SK-N-SH treated with all-trans-retinoic acid at 6 μM for 48 hours (cell line): Measurements from ENCODE around the gene PLXNA4.

Experiments
- ATAC-seq: fragments of 200-7000 bp; cut with Tn5 transposase; 3 replicates; pipeline ENCODE4 v1.9.1; 2020; ENCODE audit warnings: mild to moderate bottlenecking, moderate library complexity
- ARNTL ChIP-seq: fragments of 450-650 bp; formaldehyde crosslinking; IDR thresholded peaks from 2 replicates; pipeline ENCODE4 v1.5.0; 2020; ENCODE audit warnings: low read depth, mild to moderate bottlenecking, moderate library complexity, borderline replicate concordance
- BACH2 ChIP-seq: fragments of 250-450 bp; sonication (Bioruptor Pico); IDR thresholded peaks from 2 replicates; pipeline ENCODE4 v1.9.0; 2021; ENCODE audit warnings: mild to moderate bottlenecking, borderline replicate concordance
- CSDC2 ChIP-seq: fragments of 250-450 bp; sonication (Bioruptor Pico); IDR thresholded peaks from 2 replicates; pipeline ENCODE4 v1.5.0; 2020; ENCODE audit warnings: mild to moderate bottlenecking, moderate library complexity
- ESRRG ChIP-seq: fragments of 250-450 bp; sonication (Bioruptor Pico); IDR thresholded peaks from 2 replicates; pipeline ENCODE4 v1.6.1; 2021; ENCODE audit warnings: mild to moderate bottlenecking
- GLIS3 ChIP-seq: fragments of 250-450 bp; sonication (Bioruptor Pico); IDR thresholded peaks from 2 replicates; pipeline ENCODE4 v1.5.0; 2020; ENCODE audit warnings: mild to moderate bottlenecking, moderate library complexity
- ISL1 ChIP-seq: fragments of 250-450 bp; sonication (Bioruptor Pico); IDR thresholded peaks from 2 replicates; pipeline ENCODE4 v2.1.2; 2022; ENCODE audit warnings: mild to moderate bottlenecking, moderate library complexity
- OSR1 ChIP-seq: fragments of 250-450 bp; sonication (Bioruptor Pico); IDR thresholded peaks from 2 replicates; pipeline ENCODE4 v1.8.0; 2022; ENCODE audit warnings: moderate library complexity, mild to moderate bottlenecking, inconsistent platforms
- PPARA ChIP-seq: fragments of 250-450 bp; sonication (Bioruptor Pico); IDR thresholded peaks from 2 replicates; pipeline ENCODE4 v1.5.0; 2020; ENCODE audit warnings: mild to moderate bottlenecking, borderline replicate concordance
- RARB ChIP-seq: fragments of 250-450 bp; sonication (Bioruptor Pico); IDR thresholded peaks from 2 replicates; pipeline ENCODE4 v1.8.0; 2021; ENCODE audit warnings: mild to moderate bottlenecking, moderate library complexity
- SNAI2 ChIP-seq: fragments of 250-450 bp; sonication (Bioruptor Pico); IDR thresholded peaks from 2 replicates; pipeline ENCODE4 v1.5.0; 2020; ENCODE audit warnings: mild to moderate bottlenecking, moderate library complexity
- TCF4 ChIP-seq: fragments of 250-450 bp; sonication (Bioruptor Pico); IDR thresholded peaks from 2 replicates; pipeline ENCODE4 v1.8.0; 2021; ENCODE audit warnings: mild to moderate bottlenecking, moderate library complexity, borderline replicate concordance
- TOX ChIP-seq: fragments of 250-450 bp; sonication (Bioruptor Pico); IDR thresholded peaks from 2 replicates; pipeline ENCODE4 v1.8.0; 2021; ENCODE audit warnings: mild to moderate bottlenecking, moderate library complexity, borderline replicate concordance
- ZC3H10 ChIP-seq: fragments of 250-450 bp; sonication (Bioruptor Pico); IDR thresholded peaks from 2 replicates; pipeline ENCODE4 v1.5.1; 2021; ENCODE audit warnings: mild to moderate bottlenecking, moderate library complexity
- ZFP3 ChIP-seq: fragments of 250-450 bp; sonication (Bioruptor Pico); IDR thresholded peaks from 2 replicates; pipeline ENCODE4 v1.5.0; 2020; ENCODE audit warnings: mild to moderate bottlenecking, moderate library complexity
- ZNF565 ChIP-seq: fragments of 450-650 bp; formaldehyde crosslinking; conservative IDR thresholded peaks from 2 replicates; pipeline ENCODE4 v1.5.0; 2020; ENCODE audit warnings: low read depth, mild to moderate bottlenecking, moderate library complexity
- ZNF70 ChIP-seq: fragments of 450-650 bp; formaldehyde crosslinking; IDR thresholded peaks from 2 replicates; pipeline ENCODE4 v1.5.0; 2020; ENCODE audit warnings: mild to moderate bottlenecking, moderate library complexity
- ZNF8 ChIP-seq: fragments of 450-650 bp; formaldehyde crosslinking; IDR thresholded peaks from 2 replicates; pipeline ENCODE4 v1.5.0; 2020; ENCODE audit warnings: mild to moderate bottlenecking, moderate library complexity
- TF ChIP-seq, protein P1 (sequence below): fragments of 250-450 bp; sonication (Bioruptor Pico); IDR thresholded peaks from 2 replicates; pipeline ENCODE4 v1.8.0; 2020; ENCODE audit warnings: mild to moderate bottlenecking, moderate library complexity, borderline replicate concordance
- TF ChIP-seq, protein P2 (sequence below): fragments of 250-450 bp; sonication (Bioruptor Pico); IDR thresholded peaks from 2 replicates; pipeline ENCODE4 v1.8.0; 2021; ENCODE audit warnings: low read depth, mild to moderate bottlenecking, moderate library complexity, borderline replicate concordance
- TF ChIP-seq, protein P3 (sequence below): fragments of 250-450 bp; sonication (Bioruptor Pico); IDR thresholded peaks from 2 replicates; pipeline ENCODE4 v1.5.1; 2021; ENCODE audit warnings: mild to moderate bottlenecking, moderate library complexity
- TF ChIP-seq, protein P4 (sequence below): fragments of 250-450 bp; sonication (Bioruptor Pico); IDR thresholded peaks from 2 replicates; pipeline ENCODE4 v1.5.0; 2020; ENCODE audit warnings: mild to moderate bottlenecking, moderate library complexity
- TF ChIP-seq, protein P5 (sequence below): fragments of 250-450 bp; sonication (Bioruptor Pico); IDR thresholded peaks from 2 replicates; pipeline ENCODE4 v1.5.1; 2020; ENCODE audit warnings: low read depth, mild to moderate bottlenecking, moderate library complexity

PLXNA4 gene

DNA sequence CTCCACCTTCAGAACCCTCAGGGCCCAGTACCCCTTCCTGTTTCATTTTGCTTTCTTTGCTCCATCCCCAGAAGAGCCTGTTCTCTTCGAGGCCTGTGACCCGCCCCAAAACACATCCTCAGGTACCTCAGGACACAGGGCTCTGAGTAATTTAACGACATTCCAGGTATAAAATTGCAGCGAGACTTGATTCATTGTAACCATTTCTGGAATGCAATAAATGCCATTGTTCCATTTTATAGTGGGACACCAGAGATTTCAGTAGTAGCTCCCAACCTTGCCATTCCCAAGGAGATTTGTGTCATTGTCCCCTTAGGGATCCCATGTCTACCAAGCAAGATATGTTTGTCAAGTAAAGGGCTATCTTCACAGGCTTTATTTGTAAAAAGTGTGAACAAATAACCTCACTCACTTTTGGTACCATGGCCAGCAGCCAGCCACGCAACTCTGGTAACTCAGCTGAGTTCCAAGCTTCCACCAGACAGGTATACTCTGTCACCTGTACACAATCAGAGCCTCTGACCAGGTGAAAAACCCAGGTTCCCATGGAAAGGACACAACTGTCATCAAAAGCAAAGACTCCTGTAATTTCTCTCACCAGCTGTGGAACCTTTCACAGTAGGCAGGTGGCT lies 441.3 kb downstream of the PLXNA4 start (continued):
- TF ChIP-seq, protein P1, sequence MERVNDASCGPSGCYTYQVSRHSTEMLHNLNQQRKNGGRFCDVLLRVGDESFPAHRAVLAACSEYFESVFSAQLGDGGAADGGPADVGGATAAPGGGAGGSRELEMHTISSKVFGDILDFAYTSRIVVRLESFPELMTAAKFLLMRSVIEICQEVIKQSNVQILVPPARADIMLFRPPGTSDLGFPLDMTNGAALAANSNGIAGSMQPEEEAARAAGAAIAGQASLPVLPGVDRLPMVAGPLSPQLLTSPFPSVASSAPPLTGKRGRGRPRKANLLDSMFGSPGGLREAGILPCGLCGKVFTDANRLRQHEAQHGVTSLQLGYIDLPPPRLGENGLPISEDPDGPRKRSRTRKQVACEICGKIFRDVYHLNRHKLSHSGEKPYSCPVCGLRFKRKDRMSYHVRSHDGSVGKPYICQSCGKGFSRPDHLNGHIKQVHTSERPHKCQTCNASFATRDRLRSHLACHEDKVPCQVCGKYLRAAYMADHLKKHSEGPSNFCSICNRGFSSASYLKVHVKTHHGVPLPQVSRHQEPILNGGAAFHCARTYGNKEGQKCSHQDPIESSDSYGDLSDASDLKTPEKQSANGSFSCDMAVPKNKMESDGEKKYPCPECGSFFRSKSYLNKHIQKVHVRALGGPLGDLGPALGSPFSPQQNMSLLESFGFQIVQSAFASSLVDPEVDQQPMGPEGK (CRISPR knock-in tag), result no peak
- TF ChIP-seq, protein P2, sequence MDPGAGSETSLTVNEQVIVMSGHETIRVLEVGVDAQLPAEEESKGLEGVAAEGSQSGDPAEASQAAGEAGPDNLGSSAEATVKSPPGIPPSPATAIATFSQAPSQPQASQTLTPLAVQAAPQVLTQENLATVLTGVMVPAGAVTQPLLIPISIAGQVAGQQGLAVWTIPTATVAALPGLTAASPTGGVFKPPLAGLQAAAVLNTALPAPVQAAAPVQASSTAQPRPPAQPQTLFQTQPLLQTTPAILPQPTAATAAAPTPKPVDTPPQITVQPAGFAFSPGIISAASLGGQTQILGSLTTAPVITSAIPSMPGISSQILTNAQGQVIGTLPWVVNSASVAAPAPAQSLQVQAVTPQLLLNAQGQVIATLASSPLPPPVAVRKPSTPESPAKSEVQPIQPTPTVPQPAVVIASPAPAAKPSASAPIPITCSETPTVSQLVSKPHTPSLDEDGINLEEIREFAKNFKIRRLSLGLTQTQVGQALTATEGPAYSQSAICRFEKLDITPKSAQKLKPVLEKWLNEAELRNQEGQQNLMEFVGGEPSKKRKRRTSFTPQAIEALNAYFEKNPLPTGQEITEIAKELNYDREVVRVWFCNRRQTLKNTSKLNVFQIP, result no peak
- TF ChIP-seq TOX (no peak), ZNF70 (no peak)

DNA sequence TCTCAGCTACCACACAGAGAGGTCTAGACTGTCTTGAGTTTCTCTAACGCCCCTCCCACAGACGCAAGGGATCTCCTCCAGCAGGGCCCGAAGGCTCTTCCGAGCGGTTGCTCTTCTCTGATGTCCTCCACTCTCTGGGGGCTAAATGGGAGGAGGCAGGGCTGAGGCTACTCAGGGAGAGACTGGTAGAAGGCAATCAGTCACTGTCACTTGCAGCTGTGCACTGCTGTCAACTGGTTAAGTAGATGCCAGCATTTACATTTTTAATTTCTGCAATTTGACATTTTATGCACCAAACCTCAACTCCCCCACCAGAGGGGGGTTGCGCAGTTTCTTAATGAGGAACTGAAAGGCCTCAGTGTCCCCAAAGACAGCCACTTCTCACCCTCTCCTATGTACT lies 442.8 kb downstream of the PLXNA4 start:
- ATAC-seq, result no peak
- no peak for TF ChIP-seq SNAI2 (CRISPR knock-in tag)
- no peak for TF ChIP-seq ISL1 (CRISPR knock-in tag)
- no peak for TF ChIP-seq CSDC2 (CRISPR knock-in tag)
- TF ChIP-seq TOX, result no peak
- TF ChIP-seq ARNTL (CRISPR knock-in tag), result no peak
- TF ChIP-seq ZNF565 (CRISPR knock-in tag), result no peak
- no peak for TF ChIP-seq ZFP3 (CRISPR knock-in tag)
- TF ChIP-seq, protein P3, sequence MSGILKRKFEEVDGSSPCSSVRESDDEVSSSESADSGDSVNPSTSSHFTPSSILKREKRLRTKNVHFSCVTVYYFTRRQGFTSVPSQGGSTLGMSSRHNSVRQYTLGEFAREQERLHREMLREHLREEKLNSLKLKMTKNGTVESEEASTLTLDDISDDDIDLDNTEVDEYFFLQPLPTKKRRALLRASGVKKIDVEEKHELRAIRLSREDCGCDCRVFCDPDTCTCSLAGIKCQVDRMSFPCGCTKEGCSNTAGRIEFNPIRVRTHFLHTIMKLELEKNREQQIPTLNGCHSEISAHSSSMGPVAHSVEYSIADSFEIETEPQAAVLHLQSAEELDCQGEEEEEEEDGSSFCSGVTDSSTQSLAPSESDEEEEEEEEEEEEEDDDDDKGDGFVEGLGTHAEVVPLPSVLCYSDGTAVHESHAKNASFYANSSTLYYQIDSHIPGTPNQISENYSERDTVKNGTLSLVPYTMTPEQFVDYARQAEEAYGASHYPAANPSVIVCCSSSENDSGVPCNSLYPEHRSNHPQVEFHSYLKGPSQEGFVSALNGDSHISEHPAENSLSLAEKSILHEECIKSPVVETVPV, result no peak
- no peak for TF ChIP-seq TCF4
- no peak for TF ChIP-seq ZNF70
- TF ChIP-seq RARB (CRISPR knock-in tag), result no peak
- TF ChIP-seq, protein P4, sequence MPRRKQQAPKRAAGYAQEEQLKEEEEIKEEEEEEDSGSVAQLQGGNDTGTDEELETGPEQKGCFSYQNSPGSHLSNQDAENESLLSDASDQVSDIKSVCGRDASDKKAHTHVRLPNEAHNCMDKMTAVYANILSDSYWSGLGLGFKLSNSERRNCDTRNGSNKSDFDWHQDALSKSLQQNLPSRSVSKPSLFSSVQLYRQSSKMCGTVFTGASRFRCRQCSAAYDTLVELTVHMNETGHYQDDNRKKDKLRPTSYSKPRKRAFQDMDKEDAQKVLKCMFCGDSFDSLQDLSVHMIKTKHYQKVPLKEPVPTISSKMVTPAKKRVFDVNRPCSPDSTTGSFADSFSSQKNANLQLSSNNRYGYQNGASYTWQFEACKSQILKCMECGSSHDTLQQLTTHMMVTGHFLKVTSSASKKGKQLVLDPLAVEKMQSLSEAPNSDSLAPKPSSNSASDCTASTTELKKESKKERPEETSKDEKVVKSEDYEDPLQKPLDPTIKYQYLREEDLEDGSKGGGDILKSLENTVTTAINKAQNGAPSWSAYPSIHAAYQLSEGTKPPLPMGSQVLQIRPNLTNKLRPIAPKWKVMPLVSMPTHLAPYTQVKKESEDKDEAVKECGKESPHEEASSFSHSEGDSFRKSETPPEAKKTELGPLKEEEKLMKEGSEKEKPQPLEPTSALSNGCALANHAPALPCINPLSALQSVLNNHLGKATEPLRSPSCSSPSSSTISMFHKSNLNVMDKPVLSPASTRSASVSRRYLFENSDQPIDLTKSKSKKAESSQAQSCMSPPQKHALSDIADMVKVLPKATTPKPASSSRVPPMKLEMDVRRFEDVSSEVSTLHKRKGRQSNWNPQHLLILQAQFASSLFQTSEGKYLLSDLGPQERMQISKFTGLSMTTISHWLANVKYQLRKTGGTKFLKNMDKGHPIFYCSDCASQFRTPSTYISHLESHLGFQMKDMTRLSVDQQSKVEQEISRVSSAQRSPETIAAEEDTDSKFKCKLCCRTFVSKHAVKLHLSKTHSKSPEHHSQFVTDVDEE (CRISPR knock-in tag), result no peak
- no peak for TF ChIP-seq BACH2
- TF ChIP-seq, protein P5, sequence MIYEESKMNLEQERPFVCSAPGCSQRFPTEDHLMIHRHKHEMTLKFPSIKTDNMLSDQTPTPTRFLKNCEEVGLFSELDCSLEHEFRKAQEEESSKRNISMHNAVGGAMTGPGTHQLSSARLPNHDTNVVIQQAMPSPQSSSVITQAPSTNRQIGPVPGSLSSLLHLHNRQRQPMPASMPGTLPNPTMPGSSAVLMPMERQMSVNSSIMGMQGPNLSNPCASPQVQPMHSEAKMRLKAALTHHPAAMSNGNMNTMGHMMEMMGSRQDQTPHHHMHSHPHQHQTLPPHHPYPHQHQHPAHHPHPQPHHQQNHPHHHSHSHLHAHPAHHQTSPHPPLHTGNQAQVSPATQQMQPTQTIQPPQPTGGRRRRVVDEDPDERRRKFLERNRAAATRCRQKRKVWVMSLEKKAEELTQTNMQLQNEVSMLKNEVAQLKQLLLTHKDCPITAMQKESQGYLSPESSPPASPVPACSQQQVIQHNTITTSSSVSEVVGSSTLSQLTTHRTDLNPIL (CRISPR knock-in tag), result no peak
- TF ChIP-seq ZC3H10 (CRISPR knock-in tag), result no peak
- TF ChIP-seq GLIS3 (CRISPR knock-in tag), result no peak
- no peak for TF ChIP-seq ESRRG (CRISPR knock-in tag)

DNA sequence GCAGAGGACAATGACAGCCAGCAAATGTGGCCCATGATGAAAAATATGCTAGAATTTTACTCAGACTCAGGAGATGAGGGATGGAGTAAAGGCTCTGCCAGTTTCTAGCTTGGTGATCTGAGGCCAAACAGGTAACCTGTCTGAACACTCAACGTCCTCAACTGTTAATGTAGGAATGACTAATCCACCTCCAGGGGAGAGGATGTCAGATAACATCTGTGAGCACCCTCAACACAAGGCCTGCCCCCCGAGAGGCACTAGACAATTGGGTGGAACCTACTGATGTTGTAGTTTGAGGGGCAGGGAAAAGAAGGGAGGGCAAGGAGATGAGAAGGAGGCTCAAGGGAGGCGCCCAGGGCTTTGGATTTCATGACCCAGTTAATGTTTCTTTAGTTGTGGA lies 445.1 kb downstream of the PLXNA4 start:
- ATAC-seq, result no peak
- TF ChIP-seq ESRRG (CRISPR knock-in tag), result no peak
- TF ChIP-seq, protein P1 (CRISPR knock-in tag), result no peak
- TF ChIP-seq SNAI2 (CRISPR knock-in tag), result no peak
- TF ChIP-seq, protein P3, result no peak
- no peak for TF ChIP-seq TCF4
- no peak for TF ChIP-seq BACH2
- no peak for TF ChIP-seq ZNF70
- no peak for TF ChIP-seq OSR1 (CRISPR knock-in tag)
- no peak for TF ChIP-seq RARB (CRISPR knock-in tag)
- no peak for TF ChIP-seq ZC3H10 (CRISPR knock-in tag)
- TF ChIP-seq ISL1 (CRISPR knock-in tag), result no peak
- no peak for TF ChIP-seq PPARA (CRISPR knock-in tag)
- TF ChIP-seq ZNF8, result no peak
- TF ChIP-seq CSDC2 (CRISPR knock-in tag), result no peak
- TF ChIP-seq GLIS3 (CRISPR knock-in tag), result no peak
- TF ChIP-seq, protein P4 (CRISPR knock-in tag), result no peak
